Calu3 (cell line): ENCODE measurements around the gene CEMIP. TPM values are rescaled to one million over a fixed set of nuclear protein-coding genes. Genes with fewer than 3 reads are reported as not detected.

Experiments used
- BruUV-seq: library from RNA; stranded (reverse); fragments of 400-500 nt; replicated peaks from 2 replicates; lab custom pipeline; 2021; lab: Mats Ljungman, UMichigan
- CTCF ChIA-PET: fragments of 300-600 bp; sonication (Branson Sonifier 250); formaldehyde crosslinking; loops from one replicate; lab custom pipeline; 2022; ENCODE audit warnings: antibody characterized with exemption; lab: Charles Lee
- DNase-seq: peaks from one replicate; pipeline ENCODE4 v3.0.0; 2022
- H3K27ac Mint-ChIP-seq: one replicate; pipeline ENCODE4 v1.8.0; 2022; ENCODE audit warnings: mixed read lengths; ENCODE audit not compliant: unreplicated experiment
- H3K27me3 Mint-ChIP-seq: one replicate; pipeline ENCODE4 v1.8.0; 2022; ENCODE audit warnings: mixed read lengths; ENCODE audit not compliant: unreplicated experiment
- H3K36me3 Mint-ChIP-seq: one replicate; pipeline ENCODE4 v1.8.0; 2022; ENCODE audit warnings: mild to moderate bottlenecking, moderate library complexity, mixed read lengths; ENCODE audit not compliant: insufficient read depth, unreplicated experiment
- H3K4me1 Mint-ChIP-seq: one replicate; pipeline ENCODE4 v1.8.0; 2022; ENCODE audit warnings: mild to moderate bottlenecking, low read depth, mixed read lengths; ENCODE audit not compliant: unreplicated experiment
- H3K4me3 Mint-ChIP-seq: one replicate; pipeline ENCODE4 v1.8.0; 2022; ENCODE audit warnings: mild to moderate bottlenecking, low read depth, moderate library complexity, mixed read lengths; ENCODE audit not compliant: unreplicated experiment
- H3K9me3 Mint-ChIP-seq: one replicate; pipeline ENCODE4 v1.8.0; 2022; ENCODE audit warnings: low read depth, mixed read lengths; ENCODE audit not compliant: unreplicated experiment
- intact Hi-C: fragments of 100-400 bp; cut with micrococcal nuclease; formaldehyde crosslinking; loops from one replicate; pipeline ENCODE4 v1.10.0; 2022; ENCODE audit not compliant: unreplicated experiment
- total RNA-seq: library from RNA; stranded (reverse); gene quantifications from 2 replicates; pipeline ENCODE4 v1.2.3, GENCODE V29; 2022
- TF ChIP-seq, protein P1 (sequence below): fragments of 200-600 bp; IDR thresholded peaks from one replicate; pipeline ENCODE4 v1.8.0; 2022; ENCODE audit warnings: antibody characterized with exemption; ENCODE audit not compliant: unreplicated experiment

Gene CEMIP
- total RNA-seq, 1 experiment from 2014 or later, result 1.8 TPM

DNA sequence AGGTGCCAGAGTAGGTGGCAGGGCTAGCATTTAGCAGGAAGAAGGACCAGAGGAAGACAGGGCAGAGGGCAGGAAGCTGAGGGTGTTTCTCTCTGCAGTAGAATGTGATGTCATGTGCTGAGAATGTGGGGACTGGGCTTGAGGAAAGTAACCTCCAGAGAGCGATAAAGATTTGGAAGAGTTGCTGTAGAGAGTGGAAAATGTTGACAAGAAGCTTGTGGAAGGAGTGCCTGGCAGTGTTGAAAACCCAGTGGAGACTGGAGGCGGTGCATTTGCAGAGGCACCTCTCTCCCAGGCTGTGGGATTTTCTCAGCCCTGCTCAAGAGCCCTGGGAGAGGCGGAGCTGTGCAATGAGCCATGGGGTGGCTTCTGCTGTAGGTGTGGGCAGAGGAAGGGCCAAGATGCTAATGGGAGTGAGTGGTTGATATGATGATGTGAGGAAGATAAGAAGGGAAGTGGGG lies 155.6 kb downstream of the CEMIP start:
- no peak overlapping the region for H3K27ac Mint-ChIP-seq
- H3K4me3 Mint-ChIP-seq, result no peak overlapping the region
- DNase-seq, result no peak
- no peaks in the 10 kb centered on the region for H3K36me3 Mint-ChIP-seq
- no peaks in the 10 kb centered on the region for H3K9me3 Mint-ChIP-seq
- TF ChIP-seq, protein P1, sequence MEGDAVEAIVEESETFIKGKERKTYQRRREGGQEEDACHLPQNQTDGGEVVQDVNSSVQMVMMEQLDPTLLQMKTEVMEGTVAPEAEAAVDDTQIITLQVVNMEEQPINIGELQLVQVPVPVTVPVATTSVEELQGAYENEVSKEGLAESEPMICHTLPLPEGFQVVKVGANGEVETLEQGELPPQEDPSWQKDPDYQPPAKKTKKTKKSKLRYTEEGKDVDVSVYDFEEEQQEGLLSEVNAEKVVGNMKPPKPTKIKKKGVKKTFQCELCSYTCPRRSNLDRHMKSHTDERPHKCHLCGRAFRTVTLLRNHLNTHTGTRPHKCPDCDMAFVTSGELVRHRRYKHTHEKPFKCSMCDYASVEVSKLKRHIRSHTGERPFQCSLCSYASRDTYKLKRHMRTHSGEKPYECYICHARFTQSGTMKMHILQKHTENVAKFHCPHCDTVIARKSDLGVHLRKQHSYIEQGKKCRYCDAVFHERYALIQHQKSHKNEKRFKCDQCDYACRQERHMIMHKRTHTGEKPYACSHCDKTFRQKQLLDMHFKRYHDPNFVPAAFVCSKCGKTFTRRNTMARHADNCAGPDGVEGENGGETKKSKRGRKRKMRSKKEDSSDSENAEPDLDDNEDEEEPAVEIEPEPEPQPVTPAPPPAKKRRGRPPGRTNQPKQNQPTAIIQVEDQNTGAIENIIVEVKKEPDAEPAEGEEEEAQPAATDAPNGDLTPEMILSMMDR, result no peak
- BruUV-seq, result no TSS peak
- peaks cover 13% of the 10 kb centered on the region for H3K4me1 Mint-ChIP-seq
- H3K27me3 Mint-ChIP-seq, result no peaks in the 10 kb centered on the region
- intact Hi-C loops, result no loop called here
- CTCF ChIA-PET, result interaction anchor here (0.7 kb wide), 1 partner anchor 13 kb away, joined by 3 read pairs; no protein-coding TSS in a partner anchor

DNA sequence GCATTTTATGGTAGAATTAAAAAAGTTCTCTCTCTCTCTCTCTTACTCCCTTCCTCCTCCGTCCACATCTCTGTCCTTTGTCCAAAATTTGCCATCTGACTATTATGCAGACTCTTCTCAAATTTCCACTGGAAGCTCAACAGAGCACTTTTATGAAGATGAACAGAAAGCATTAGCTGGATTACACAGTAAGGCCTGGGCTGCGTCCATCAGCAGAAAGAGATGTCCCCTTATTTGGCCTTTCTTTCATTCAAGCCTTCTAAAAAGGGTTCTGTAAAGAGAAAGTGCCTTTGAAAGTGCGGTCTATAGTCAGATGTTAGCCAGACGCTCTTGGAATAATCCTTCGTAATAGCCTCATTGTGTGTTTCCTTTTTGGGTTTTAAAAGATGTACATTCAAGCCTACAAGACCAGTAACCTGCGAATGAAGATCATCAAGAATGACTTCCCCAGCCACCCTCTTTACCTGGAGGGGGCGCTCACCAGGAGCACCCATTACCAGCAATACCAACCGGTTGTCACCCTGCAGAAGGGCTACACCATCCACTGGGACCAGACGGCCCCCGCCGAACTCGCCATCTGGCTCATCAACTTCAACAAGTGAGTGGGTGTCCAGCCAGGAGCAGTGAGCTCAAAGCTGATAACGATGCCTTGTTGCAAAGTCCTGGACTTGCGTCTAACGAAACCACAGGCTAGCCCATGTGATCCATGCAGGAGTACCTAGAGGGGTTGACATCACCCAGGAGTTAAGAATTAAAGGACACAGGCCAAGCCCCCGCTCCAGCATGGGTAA lies 157.3 kb downstream of the CEMIP start:
- DNase-seq, result no peak
- no peaks in the 10 kb centered on the region for H3K9me3 Mint-ChIP-seq
- H3K4me3 Mint-ChIP-seq, result no peak overlapping the region
- no TSS peak for BruUV-seq
- TF ChIP-seq, protein P1, result no peak
- CTCF ChIA-PET, result no interaction called here
- H3K27me3 Mint-ChIP-seq, result no peaks in the 10 kb centered on the region
- no peak overlapping the region for H3K27ac Mint-ChIP-seq
- H3K4me1 Mint-ChIP-seq, result peaks cover 13% of the 10 kb centered on the region
- H3K36me3 Mint-ChIP-seq, result no peaks in the 10 kb centered on the region
- intact Hi-C loops, result no loop called here

DNA sequence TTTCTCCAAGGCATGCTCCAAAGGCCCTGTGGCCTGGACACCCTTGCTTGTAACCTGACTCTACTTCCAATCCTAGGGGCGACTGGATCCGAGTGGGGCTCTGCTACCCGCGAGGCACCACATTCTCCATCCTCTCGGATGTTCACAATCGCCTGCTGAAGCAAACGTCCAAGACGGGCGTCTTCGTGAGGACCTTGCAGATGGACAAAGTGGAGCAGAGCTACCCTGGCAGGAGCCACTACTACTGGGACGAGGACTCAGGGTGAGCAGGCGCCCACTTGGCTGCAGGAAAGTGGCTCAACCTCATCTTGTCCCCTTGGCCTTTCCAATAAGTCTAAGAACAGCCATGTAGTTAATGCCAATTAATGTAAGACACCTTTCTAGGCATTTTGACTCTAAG lies 158.5 kb downstream of the CEMIP start:
- CTCF ChIA-PET, result no interaction called here
- peaks cover 13% of the 10 kb centered on the region for H3K4me1 Mint-ChIP-seq
- no TSS peak for BruUV-seq
- no peaks in the 10 kb centered on the region for H3K9me3 Mint-ChIP-seq
- no peaks in the 10 kb centered on the region for H3K27me3 Mint-ChIP-seq
- TF ChIP-seq, protein P1, result no peak
- no peak overlapping the region for H3K27ac Mint-ChIP-seq
- H3K36me3 Mint-ChIP-seq, result no peaks in the 10 kb centered on the region
- no peak for DNase-seq
- intact Hi-C loops, result no loop called here
- no peak overlapping the region for H3K4me3 Mint-ChIP-seq

DNA sequence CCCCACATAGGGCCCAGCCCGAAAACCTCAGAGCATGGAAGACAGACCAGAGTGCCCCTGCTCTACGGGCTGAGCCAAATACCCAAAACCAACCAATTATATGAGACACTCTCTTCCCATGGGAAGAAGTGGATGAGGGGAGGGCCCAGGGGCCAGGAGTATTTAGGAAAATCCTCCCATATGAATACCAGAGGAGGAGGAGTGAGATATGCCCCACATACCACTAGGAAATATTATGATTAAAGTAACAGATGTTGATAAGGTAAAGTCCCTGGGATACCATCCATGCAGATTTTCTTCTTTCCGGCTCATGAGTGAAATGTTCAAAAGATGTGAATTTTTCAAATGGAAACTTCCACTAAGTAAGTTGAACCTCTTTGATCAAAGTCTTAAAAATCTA lies 160.0 kb downstream of the CEMIP start:
- Mint-ChIP-seq H3K4me1 (peaks cover 12% of the 10 kb centered on the region), H3K27ac (no peak overlapping the region), H3K4me3 (no peak overlapping the region), H3K9me3 (no peaks in the 10 kb centered on the region), H3K36me3 (no peaks in the 10 kb centered on the region), H3K27me3 (no peaks in the 10 kb centered on the region)
- intact Hi-C loops, result no loop called here
- BruUV-seq, result no TSS peak
- no peak for DNase-seq
- TF ChIP-seq, protein P1, result no peak
- CTCF ChIA-PET, result no interaction called here
